ENCODE data around the gene PIR. TPM values are rescaled to one million over a fixed set of nuclear protein-coding genes. Genes with fewer than 3 reads are reported as not detected.

PIR gene
- 14.0 and 14.1 TPM in 2 replicates for total RNA-seq

DNA sequence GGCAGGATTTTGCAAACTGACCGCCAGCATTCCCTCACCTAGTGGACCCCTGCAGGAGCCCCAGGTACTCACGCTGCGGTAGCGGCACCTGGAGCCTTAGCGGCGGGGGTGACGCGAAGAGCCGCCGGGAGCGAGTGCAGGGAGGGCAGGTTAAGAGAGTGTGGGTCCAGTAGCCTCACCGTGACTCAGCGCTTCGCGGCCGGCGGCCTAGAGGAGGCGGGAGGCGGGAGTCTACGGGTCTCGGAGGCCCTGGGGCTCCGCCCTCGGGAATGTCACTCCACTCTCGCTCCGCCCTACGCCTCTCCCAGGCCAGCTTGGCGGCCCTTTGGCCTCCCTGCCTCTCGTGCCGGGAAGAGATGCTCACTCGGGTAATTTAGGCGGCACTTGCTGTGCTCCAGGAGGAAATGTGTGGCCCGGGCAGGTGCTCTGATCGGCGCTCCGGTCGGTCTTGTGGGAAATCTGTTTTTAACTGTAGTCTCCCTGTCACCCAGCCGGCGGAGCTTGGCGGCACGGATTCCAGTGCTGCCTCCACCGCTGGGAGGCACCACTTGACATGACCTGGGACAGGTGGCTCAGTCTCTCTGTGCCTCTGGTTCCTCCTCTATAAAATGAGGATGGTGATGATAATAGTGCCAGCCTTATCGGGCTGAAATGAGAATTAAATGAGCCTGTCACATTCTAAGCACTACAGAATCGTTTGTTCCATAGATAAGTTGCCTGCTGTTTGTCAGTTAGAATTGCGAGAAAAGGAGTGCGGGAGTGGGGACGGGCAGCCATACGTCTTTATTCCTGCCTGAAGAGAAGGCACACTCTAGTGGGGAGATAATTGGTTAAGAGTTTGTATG, at the start of gene PIR:
Gene PIR (minus strand): TSS at position 216 of the 845 bp plus-strand sequence. CDS start 2,076 bp downstream, outside the sequence.

GRCh38 chrX:15500497-15500966, 7.4 kb upstream of the PIR start, which contains the start of gene BMX:
TSS of gene BMX (plus strand) at chrX:15500807. CDS start at chrX:15508354, 7,547 bp downstream.

GRCh38 chrX:15384304-15384703, 108.8 kb downstream of the PIR start, which contains the start of gene VEGFD:
TSS of gene VEGFD (minus strand) at chrX:15384413. CDS start at chrX:15383946, 467 bp downstream.

GRCh38 chrX:15335135-15336022, 157.8 kb downstream of the PIR start, which contains the start of gene PIGA:
TSS of gene PIGA (minus strand) at chrX:15335523. CDS start at chrX:15331930, 3,593 bp downstream.

Other genes with a start within 250 kb of the PIR start
- gene ASB9, start 223.2 kb downstream of the PIR start, total RNA-seq: 0.26 and 0.36 TPM in 2 replicates
- gene ASB11, start 177.7 kb downstream of the PIR start, total RNA-seq: not detected in 2 replicates
- 9.2 and 12.3 TPM in 2 replicates for gene PIGA, start 157.8 kb downstream of the PIR start, total RNA-seq
- gene VEGFD, start 108.9 kb downstream of the PIR start, total RNA-seq: 0.26 TPM in 1 of 2 replicates, not detected in the other
- gene BMX, start 7.5 kb upstream of the PIR start, total RNA-seq: 0.33 and 0.76 TPM in 2 replicates
- 0.20 and 0.23 TPM in 2 replicates for gene ACE2, start 107.6 kb upstream of the PIR start, total RNA-seq
- 0.13 and 0.36 TPM in 2 replicates for gene CLTRN, start 171.5 kb upstream of the PIR start, total RNA-seq
- 12.1 TPM in 2 replicates for gene CA5B, start 244.9 kb upstream of the PIR start, total RNA-seq